Measurements from ENCODE around the gene CXCL17. TPM values are rescaled to one million over a fixed set of nuclear protein-coding genes. Genes with fewer than 3 reads are reported as not detected.
A peak's percentile ranks its signal among the peaks of the same experiment; 100 is the strongest.

Gene CXCL17
- total RNA-seq, 3 donors from 2014 or later, result not detected

GRCh38 chr19:42469311-42470235 lies 26.8 kb upstream of the CXCL17 start:
- TF ChIP-seq CTCF (IDR thresholded peaks at IDR 0.05), result no peak
- DNase-seq (no peak), ATAC-seq (no peak)
- Histone ChIP-seq H3K9me3 (no peaks in the 10 kb centered on the region), H3K36me3 (ENCODE audit: low read depth) (no peaks in the 10 kb centered on the region), H3K4me1 (ENCODE audit: low read depth) (peaks cover 9% of the 10 kb centered on the region), H3K4me3 (no peak overlapping the region)
- intact Hi-C loops (cut with DNase I, micrococcal nuclease), result no loop called here

- Histone ChIP-seq H3K9me3 (no peaks in the 10 kb centered on the region), H3K4me1 (ENCODE audit: low read depth) (peaks cover 9% of the 10 kb centered on the region), H3K36me3 (ENCODE audit: low read depth) (no peaks in the 10 kb centered on the region), H3K4me3 (no peak overlapping the region)
- peak; percentile 83 for ATAC-seq
- intact Hi-C loops (cut with DNase I, micrococcal nuclease), result no loop called here
- TF ChIP-seq CTCF (IDR thresholded peaks at IDR 0.05), result no peak
- DNase-seq, result peak; percentile 53 to 59 (median 58)
Measured at GRCh38 chr19:42468273-42468796, 25.6 kb upstream of the CXCL17 start.

GRCh38 chr19:42467183-42467760 lies 24.5 kb upstream of the CXCL17 start:
- Histone ChIP-seq H3K36me3 (ENCODE audit: low read depth) (no peaks in the 10 kb centered on the region), H3K4me1 (ENCODE audit: low read depth) (peaks cover 13% of the 10 kb centered on the region), H3K4me3 (no peak overlapping the region), H3K9me3 (no peaks in the 10 kb centered on the region)
- intact Hi-C loops (cut with DNase I, micrococcal nuclease), result no loop called here
- peak in 1 of 3 donors; percentile 42 for DNase-seq
- TF ChIP-seq CTCF (IDR thresholded peaks at IDR 0.05), result no peak
- ATAC-seq, result peak; percentile 76

GRCh38 chr19:42466521-42467182 lies 23.9 kb upstream of the CXCL17 start:
- intact Hi-C loops (cut with DNase I, micrococcal nuclease), result no loop called here
- Histone ChIP-seq H3K36me3 (ENCODE audit: low read depth) (no peaks in the 10 kb centered on the region), H3K9me3 (no peaks in the 10 kb centered on the region), H3K4me3 (no peak overlapping the region), H3K4me1 (ENCODE audit: low read depth) (peaks cover 13% of the 10 kb centered on the region)
- no peak for DNase-seq
- TF ChIP-seq CTCF (IDR thresholded peaks at IDR 0.05), result no peak
- no peak for ATAC-seq

- DNase-seq (no peak), ATAC-seq (no peak)
- Histone ChIP-seq H3K4me3 (no peak overlapping the region), H3K4me1 (ENCODE audit: low read depth) (peaks cover 13% of the 10 kb centered on the region), H3K9me3 (no peaks in the 10 kb centered on the region), H3K36me3 (ENCODE audit: low read depth) (no peaks in the 10 kb centered on the region)
- intact Hi-C loops (cut with DNase I, micrococcal nuclease), result no loop called here
- TF ChIP-seq CTCF (IDR thresholded peaks at IDR 0.05), result no peak
Measured at GRCh38 chr19:42465827-42466280, 23.1 kb upstream of the CXCL17 start.
